Activated CD4-positive, alpha-beta memory T cell treated with anti-CD3 and anti-CD28 coated beads, Interleukin-2, amount 10 ng/mL, durations not matched to agents 7 days and 5 days (primary cell): ENCODE measurements around the gene TUBG2. TPM values are rescaled to one million over a fixed set of nuclear protein-coding genes. Genes with fewer than 3 reads are reported as not detected.
A peak's percentile ranks its signal among the peaks of the same experiment; 100 is the strongest.

Experiments used
- CTCF ChIA-PET: fragments of 350-600 bp; sonication (Branson Sonifier 250); formaldehyde crosslinking; loops from one replicate; lab custom pipeline; 2021; ENCODE audit warnings: antibody characterized with exemption, inconsistent platforms; lab: Charles Lee
- POLR2A ChIA-PET: fragments of 350-600 bp; sonication (Branson Sonifier 250); formaldehyde crosslinking; loops from one replicate; lab custom pipeline; 2021; ENCODE audit warnings: antibody characterized with exemption; lab: Charles Lee
- DNase-seq: peaks from one replicate; pipeline ENCODE4 v3.0.0-alpha.2; 2020
- H3K27ac Mint-ChIP-seq: one replicate; pipeline ENCODE4 v1.8.0; 2021; ENCODE audit warnings: mild to moderate bottlenecking, mixed read lengths
- H3K27me3 Mint-ChIP-seq: one replicate; pipeline ENCODE4 v1.8.0; 2021; ENCODE audit warnings: mixed read lengths
- H3K36me3 Mint-ChIP-seq: one replicate; pipeline ENCODE4 v1.8.0; 2021; ENCODE audit warnings: low read depth, mixed read lengths
- H3K4me1 Mint-ChIP-seq: one replicate; pipeline ENCODE4 v1.8.0; 2021; ENCODE audit warnings: mixed read lengths
- H3K4me3 Mint-ChIP-seq: one replicate; pipeline ENCODE4 v1.8.0; 2021; ENCODE audit warnings: mild to moderate bottlenecking, mixed read lengths
- H3K9me3 Mint-ChIP-seq: one replicate; pipeline ENCODE4 v1.8.0; 2021; ENCODE audit warnings: mixed read lengths
- total RNA-seq, 2 experiments: library from RNA; stranded (reverse); gene quantifications; one replicate each; pipeline ENCODE4 v1.2.3, GENCODE V29; 2021

The TUBG2 gene
- total RNA-seq, 2 experiments from 2014 or later: 7.2 to 7.5 TPM

GRCh38 chr17:42681976-42682721 is 23.1 kb downstream of the TUBG2 start, which contains the start of gene CNTNAP1:
CNTNAP1 (plus strand) TSS chr17:42682531; CDS start chr17:42682830, 299 bp downstream.
- Mint-ChIP-seq H3K9me3 (no peaks in the 10 kb centered on the region), H3K4me1 (peaks cover 48% of the 10 kb centered on the region), H3K27ac (no peak within 1 kb of the TSS), H3K4me3 (peak within 1 kb of the TSS; percentile 38), H3K36me3 (no peaks in the 10 kb centered on the region), H3K27me3 (peaks cover 49% of the 10 kb centered on the region)
- ChIA-PET POLR2A (interaction anchor here (1.0 to 2.1 kb wide), 3 partner anchors 44 to 142 kb away, joined by 3 to 8 read pairs (median 4); partner anchors contain the start of gene BECN1), CTCF (interaction anchor here (0.9 to 2.2 kb wide), 2 partner anchors 82 to 104 kb away, joined by 3 to 15 read pairs; no protein-coding TSS in a partner anchor)
- DNase-seq: no peak

DNA sequence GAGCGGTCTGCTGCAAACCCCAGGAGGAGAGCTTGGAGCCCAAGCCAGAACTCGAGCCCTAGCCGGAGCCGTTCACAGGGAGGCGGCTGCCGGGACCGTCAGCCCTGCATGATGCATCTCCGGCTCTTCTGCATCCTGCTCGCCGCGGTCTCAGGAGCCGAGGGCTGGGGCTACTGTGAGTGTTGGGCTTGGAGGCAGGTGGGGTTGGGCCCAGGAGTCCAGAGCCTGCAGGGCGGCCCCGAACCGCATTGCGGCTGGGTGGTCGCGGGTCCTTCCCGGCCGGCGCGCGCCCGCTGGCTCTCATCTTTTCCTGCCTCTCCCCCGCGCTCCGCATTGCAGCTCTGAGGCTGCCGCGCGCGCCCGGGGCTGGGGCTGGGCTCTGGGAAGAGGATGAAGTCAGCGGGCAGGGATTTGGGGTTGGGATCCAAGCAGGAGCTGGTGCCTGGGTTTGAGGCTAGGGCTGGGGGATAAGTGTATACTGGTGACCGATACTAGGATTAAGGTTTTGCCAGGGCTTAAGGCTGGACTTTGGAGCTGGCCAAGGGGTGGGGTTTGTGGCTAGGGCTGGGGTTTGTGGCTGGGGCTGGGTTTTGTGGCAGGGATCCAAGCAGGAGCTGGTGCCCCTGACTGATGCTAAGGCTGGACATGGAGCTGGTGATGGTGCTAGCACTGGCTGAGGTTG is 23.8 kb downstream of the TUBG2 start:
- ChIA-PET POLR2A (interaction anchor here (0.9 to 2.1 kb wide), 5 partner anchors 43 to 141 kb away, joined by 3 to 8 read pairs (median 3); partner anchors contain the start of gene BECN1), CTCF (interaction anchor here (0.9 to 2.2 kb wide), 5 partner anchors 10 to 104 kb away, joined by 3 to 15 read pairs (median 4); partner anchors contain the start of gene VPS25)
- peaks cover 42% of the 10 kb centered on the region for H3K4me1 Mint-ChIP-seq

DNA sequence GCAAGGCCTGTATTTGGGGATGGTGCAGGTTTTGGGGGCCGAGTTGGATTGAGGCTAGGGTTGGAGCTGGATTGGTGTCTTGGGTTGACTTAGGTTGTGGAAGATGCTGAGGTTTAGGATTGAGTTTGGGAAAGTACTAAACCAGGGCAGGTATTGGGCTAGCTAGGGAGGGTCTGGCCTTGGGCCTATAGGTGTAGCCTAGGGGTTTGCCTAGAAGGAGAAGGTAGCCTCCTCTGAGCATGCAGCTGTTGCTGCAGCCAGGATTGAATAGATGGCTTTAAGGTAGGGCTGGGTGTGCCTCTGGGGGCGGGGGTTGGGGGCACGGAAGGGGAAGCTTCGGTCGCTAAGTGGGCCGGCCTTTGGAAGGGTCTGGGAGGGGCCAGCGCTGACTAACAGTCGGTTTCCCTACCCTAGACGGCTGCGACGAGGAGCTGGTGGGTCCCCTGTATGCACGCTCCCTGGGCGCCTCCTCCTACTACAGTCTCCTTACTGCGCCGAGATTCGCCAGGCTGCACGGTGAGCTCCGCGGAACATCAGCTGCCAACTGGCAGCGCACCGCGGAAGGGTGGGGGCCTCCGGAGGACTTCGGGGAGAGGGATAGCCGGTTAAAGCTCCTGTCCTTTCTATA is 24.4 kb downstream of the TUBG2 start:
- no peak for DNase-seq
- ChIA-PET CTCF (interaction anchor here (0.9 to 2.2 kb wide), 6 partner anchors 11 to 225 kb away, joined by 3 to 15 read pairs (median 4); partner anchors contain the start of gene VPS25), POLR2A (interaction anchor here (0.6 to 2.1 kb wide), 7 partner anchors 14 to 141 kb away, joined by 3 to 8 read pairs (median 3); partner anchors contain the start of gene BECN1)
- Mint-ChIP-seq H3K4me1 (peaks cover 38% of the 10 kb centered on the region), H3K27me3 (peaks cover 49% of the 10 kb centered on the region), H3K36me3 (no peaks in the 10 kb centered on the region), H3K9me3 (no peaks in the 10 kb centered on the region), H3K4me3 (no peak overlapping the region), H3K27ac (no peak overlapping the region)

More for the DNA sequence above, 23.8 kb downstream of the TUBG2 start:
- H3K27me3 Mint-ChIP-seq: peaks cover 49% of the 10 kb centered on the region
- peak overlapping the region; percentile 38 for H3K4me3 Mint-ChIP-seq
- no peaks in the 10 kb centered on the region for H3K9me3 Mint-ChIP-seq
- H3K27ac Mint-ChIP-seq: no peak overlapping the region
- peak; percentile 51 for DNase-seq
- H3K36me3 Mint-ChIP-seq: no peaks in the 10 kb centered on the region

DNA sequence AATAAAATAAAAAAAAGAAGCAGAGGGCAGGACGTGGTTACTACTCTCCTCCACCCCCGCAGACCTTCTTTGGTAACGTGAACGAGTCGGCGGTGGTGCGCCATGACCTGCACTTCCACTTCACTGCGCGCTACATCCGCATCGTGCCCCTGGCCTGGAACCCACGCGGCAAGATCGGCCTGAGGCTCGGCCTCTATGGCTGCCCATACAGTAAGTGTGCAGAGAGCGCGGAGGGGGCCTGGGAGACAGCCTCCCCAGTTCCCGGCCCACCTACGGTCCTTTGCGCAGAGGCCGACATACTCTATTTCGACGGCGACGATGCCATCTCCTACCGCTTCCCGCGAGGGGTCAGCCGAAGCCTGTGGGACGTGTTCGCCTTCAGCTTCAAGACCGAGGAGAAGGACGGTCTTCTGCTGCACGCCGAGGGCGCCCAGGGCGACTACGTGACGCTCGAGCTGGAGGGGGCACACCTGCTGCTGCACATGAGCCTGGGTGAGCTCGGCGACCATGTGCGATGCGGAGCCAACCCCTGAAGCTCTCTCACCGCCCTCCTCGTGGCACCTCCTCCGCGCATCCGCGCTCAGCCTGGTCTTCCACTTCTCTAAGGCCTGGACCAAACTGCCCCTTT is 26.0 kb downstream of the TUBG2 start:
- ChIA-PET CTCF (no interaction called here), POLR2A (interaction anchor here (1.1 kb wide), 1 partner anchor 17 kb away, joined by 4 read pairs; no protein-coding TSS in a partner anchor)
- Mint-ChIP-seq H3K4me1 (peaks cover 27% of the 10 kb centered on the region), H3K27me3 (peaks cover 46% of the 10 kb centered on the region), H3K36me3 (no peaks in the 10 kb centered on the region), H3K9me3 (no peaks in the 10 kb centered on the region), H3K27ac (no peak overlapping the region), H3K4me3 (no peak overlapping the region)
- no peak for DNase-seq

DNA sequence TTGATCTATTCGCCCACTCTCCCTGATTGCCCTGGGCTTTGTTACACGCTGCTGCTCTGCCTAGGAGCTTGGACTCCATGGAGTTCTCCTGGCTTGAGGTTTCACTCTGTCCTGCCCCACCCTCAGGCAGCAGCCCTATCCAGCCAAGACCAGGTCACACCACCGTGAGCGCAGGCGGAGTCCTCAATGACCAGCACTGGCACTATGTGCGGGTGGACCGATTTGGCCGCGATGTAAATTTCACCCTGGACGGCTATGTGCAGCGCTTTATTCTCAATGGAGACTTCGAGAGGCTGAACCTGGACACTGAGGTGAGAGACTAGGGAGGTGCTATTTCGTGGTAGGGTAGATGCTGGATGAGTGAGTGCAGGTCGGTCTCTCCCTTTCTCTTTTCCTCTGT is 26.7 kb downstream of the TUBG2 start:
- Mint-ChIP-seq H3K9me3 (no peaks in the 10 kb centered on the region), H3K27me3 (peaks cover 42% of the 10 kb centered on the region), H3K4me3 (no peak overlapping the region), H3K4me1 (peaks cover 22% of the 10 kb centered on the region), H3K36me3 (no peaks in the 10 kb centered on the region), H3K27ac (no peak overlapping the region)
- CTCF ChIA-PET: no interaction called here
- no peak for DNase-seq
- POLR2A ChIA-PET: interaction anchor here (1.1 kb wide), 1 partner anchor 17 kb away, joined by 4 read pairs; no protein-coding TSS in a partner anchor

DNA sequence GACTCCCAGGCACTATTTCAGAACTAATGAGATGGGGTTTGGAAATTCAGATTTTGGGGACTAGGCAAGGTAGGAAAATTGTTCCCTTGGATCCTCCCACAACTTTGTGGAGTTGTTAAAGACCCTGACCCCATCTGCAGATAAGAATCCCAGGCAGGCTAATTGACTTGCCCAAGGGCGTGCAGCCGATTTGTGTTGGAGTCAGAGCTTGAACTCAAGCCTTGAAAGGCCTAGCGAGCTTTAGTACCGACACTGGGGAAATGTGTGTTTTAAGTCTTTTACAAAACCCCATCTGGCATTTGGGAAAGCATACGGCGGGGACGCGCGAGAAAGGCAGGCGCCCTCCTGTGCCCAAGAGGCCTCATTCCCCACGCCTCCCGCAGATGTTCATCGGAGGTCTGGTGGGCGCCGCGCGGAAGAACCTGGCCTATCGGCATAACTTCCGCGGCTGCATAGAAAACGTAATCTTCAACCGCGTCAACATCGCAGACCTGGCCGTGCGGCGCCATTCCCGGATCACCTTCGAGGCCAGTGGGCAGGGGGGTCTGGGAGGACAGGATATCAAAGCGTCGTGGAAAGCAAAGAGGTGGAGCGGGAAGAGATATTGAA is 27.5 kb downstream of the TUBG2 start:
- peaks cover 38% of the 10 kb centered on the region for H3K27me3 Mint-ChIP-seq
- peaks cover 16% of the 10 kb centered on the region for H3K4me1 Mint-ChIP-seq
- H3K4me3 Mint-ChIP-seq: no peak overlapping the region
- no peaks in the 10 kb centered on the region for H3K36me3 Mint-ChIP-seq
- ChIA-PET POLR2A (no interaction called here), CTCF (interaction anchor here (0.9 kb wide), 1 partner anchor 77 kb away, joined by 4 read pairs; no protein-coding TSS in a partner anchor)
- no peaks in the 10 kb centered on the region for H3K9me3 Mint-ChIP-seq
- H3K27ac Mint-ChIP-seq: no peak overlapping the region
- no peak for DNase-seq

- Mint-ChIP-seq H3K36me3 (no peaks in the 10 kb centered on the region), H3K27ac (no peak overlapping the region), H3K9me3 (no peaks in the 10 kb centered on the region), H3K27me3 (peaks cover 31% of the 10 kb centered on the region), H3K4me1 (peaks cover 5% of the 10 kb centered on the region), H3K4me3 (no peak overlapping the region)
- POLR2A ChIA-PET: no interaction called here
- no peak for DNase-seq
- CTCF ChIA-PET: no interaction called here
Measured at GRCh38 chr17:42687707-42688320, 28.7 kb downstream of the TUBG2 start.

DNA sequence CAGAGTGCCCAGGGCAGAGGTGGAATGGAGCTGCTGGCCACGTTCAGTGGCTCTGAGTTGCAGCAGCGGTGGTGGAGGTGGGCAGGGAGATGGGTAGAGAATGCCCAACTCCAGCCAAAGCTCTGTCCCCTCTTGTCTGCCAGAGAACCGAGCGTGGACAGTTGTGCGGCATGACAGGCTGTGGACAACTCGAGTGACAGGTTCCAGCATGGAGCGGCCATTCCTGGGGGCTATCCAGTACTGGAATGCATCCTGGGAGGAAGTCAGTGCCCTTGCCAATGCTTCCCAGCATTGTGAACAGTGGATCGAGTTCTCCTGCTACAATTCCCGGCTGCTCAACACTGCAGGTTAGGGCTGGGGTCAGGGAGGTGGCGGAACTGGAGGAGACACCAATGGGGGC is 31.5 kb downstream of the TUBG2 start:
- no peaks in the 10 kb centered on the region for H3K4me1 Mint-ChIP-seq
- no peak for DNase-seq
- H3K4me3 Mint-ChIP-seq: no peak overlapping the region
- CTCF ChIA-PET: interaction anchor here (0.6 to 1.8 kb wide), 2 partner anchors 10 to 86 kb away, joined by 3 to 7 read pairs; no protein-coding TSS in a partner anchor
- no peak overlapping the region for H3K27ac Mint-ChIP-seq
- H3K36me3 Mint-ChIP-seq: no peaks in the 10 kb centered on the region
- no peaks in the 10 kb centered on the region for H3K9me3 Mint-ChIP-seq
- POLR2A ChIA-PET: interaction anchor here (1.1 kb wide), 1 partner anchor 83 kb away, joined by 3 read pairs; the partner anchor contains the start of gene VPS25
- peaks cover 8% of the 10 kb centered on the region for H3K27me3 Mint-ChIP-seq

GRCh38 chr17:42691021-42691545 is 32.0 kb downstream of the TUBG2 start:
- Mint-ChIP-seq H3K4me3 (no peak overlapping the region), H3K27me3 (peaks cover 4% of the 10 kb centered on the region), H3K4me1 (no peaks in the 10 kb centered on the region), H3K9me3 (no peaks in the 10 kb centered on the region), H3K27ac (no peak overlapping the region), H3K36me3 (peaks cover 4% of the 10 kb centered on the region)
- POLR2A ChIA-PET: interaction anchor here (1.1 kb wide), 1 partner anchor 83 kb away, joined by 3 read pairs; the partner anchor contains the start of gene VPS25
- CTCF ChIA-PET: interaction anchor here (1.8 kb wide), 1 partner anchor 10 kb away, joined by 7 read pairs; no protein-coding TSS in a partner anchor
- DNase-seq: no peak

GRCh38 chr17:42692489-42692888 is 33.4 kb downstream of the TUBG2 start:
- Mint-ChIP-seq H3K27ac (no peak overlapping the region), H3K4me3 (no peak overlapping the region), H3K9me3 (no peaks in the 10 kb centered on the region), H3K27me3 (peaks cover 4% of the 10 kb centered on the region), H3K4me1 (no peaks in the 10 kb centered on the region), H3K36me3 (peaks cover 4% of the 10 kb centered on the region)
- ChIA-PET CTCF (no interaction called here), POLR2A (interaction anchor here (1.1 kb wide), 1 partner anchor 11 kb away, joined by 3 read pairs; no protein-coding TSS in a partner anchor)
- DNase-seq: no peak

GRCh38 chr17:42694524-42694923 is 35.4 kb downstream of the TUBG2 start:
- ChIA-PET CTCF (no interaction called here), POLR2A (no interaction called here)
- H3K4me3 Mint-ChIP-seq: no peak overlapping the region
- DNase-seq: no peak
- H3K4me1 Mint-ChIP-seq: no peaks in the 10 kb centered on the region
- H3K9me3 Mint-ChIP-seq: no peaks in the 10 kb centered on the region
- H3K36me3 Mint-ChIP-seq: peaks cover 6% of the 10 kb centered on the region
- peaks cover 6% of the 10 kb centered on the region for H3K27me3 Mint-ChIP-seq
- H3K27ac Mint-ChIP-seq: no peak overlapping the region
